HG03575 (cell line): ENCODE results near the gene ZNF326.

Experiments used
- ATAC-seq: cut with Tn5 transposase; IDR thresholded peaks from one replicate; pipeline ENCODE4 v1.9.1; 2021; ENCODE audit not compliant: unreplicated experiment, insufficient number of reproducible peaks, low FRiP score; ENCODE audit errors: extremely low read depth

Gene ZNF326, protein sequence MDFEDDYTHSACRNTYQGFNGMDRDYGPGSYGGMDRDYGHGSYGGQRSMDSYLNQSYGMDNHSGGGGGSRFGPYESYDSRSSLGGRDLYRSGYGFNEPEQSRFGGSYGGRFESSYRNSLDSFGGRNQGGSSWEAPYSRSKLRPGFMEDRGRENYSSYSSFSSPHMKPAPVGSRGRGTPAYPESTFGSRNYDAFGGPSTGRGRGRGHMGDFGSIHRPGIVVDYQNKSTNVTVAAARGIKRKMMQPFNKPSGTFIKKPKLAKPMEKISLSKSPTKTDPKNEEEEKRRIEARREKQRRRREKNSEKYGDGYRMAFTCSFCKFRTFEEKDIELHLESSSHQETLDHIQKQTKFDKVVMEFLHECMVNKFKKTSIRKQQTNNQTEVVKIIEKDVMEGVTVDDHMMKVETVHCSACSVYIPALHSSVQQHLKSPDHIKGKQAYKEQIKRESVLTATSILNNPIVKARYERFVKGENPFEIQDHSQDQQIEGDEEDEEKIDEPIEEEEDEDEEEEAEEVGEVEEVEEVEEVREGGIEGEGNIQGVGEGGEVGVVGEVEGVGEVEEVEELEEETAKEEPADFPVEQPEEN

DNA sequence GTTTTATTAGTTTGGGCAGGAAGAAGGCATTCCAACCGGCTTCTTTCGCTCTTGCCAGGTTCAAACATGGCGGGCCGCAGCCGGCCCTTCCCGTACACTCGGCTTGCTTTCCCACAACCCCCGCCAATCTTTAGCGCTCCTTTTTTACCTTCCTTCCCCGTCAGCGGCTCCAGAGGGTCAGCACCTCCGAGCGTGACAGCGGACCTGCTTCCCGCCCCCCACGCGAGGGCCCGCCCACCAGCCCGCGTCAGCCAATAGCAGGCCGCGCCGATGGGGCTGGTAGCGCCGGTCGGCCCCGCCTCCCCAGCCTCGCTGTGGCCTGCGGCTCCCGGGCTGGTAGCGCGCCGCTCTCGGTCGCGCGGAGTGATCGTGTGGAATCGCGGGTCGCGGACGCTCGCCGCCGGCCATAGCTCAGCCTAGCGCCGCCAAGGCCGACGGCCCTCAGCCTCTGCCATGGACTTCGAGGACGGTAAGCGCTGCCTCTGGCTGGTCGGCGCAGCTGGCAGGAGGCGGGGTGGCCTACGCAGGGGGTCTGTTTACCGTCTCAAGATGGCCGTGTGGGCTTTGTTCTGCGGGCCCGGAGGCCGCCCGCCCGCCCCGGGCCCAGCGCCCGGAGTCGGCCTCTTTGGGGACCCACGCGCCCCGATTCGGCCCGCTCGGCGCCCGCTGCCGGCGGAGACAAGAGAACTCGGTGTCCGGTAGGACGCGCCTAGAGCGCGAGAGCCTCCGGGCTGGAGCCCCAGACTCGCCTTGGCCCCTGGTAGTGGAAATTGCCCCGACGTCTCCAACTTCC is at the start of gene ZNF326:
ZNF326 (plus strand) TSS at position 306 of the 793 bp plus-strand sequence; CDS start at position 454, 148 bp downstream.
- ATAC-seq: peak; percentile 62

DNA sequence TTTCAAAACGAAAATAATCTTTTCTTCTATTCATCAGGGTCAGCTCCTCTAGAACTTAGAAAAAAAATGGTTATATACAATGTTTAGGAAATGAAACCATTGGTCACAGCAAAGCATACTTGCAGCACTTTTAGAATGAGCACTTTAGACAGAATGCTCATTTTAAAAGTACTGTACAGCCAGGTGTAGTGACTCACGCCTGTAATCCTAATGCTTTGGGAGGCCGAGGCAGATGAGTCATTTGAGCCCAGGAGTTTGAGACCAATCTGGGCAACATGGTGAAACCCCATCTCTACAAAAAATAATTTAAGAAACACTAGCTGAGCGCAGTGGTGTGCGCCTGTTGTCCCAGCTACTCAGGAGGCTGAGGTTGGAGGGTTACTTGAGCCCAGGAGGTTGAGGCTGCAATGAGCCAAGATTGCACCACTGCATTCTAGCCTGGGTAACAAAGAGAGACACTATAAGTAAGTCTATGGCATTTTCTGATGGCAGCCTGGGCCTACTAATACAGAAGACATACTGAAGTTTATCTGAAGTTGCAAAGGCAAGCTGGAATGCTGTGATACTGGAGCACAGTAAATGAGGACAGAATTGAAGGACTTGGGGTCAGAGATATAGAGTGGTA is 48.9 kb upstream of the ZNF326 start:
- peak; percentile 82 for ATAC-seq

DNA sequence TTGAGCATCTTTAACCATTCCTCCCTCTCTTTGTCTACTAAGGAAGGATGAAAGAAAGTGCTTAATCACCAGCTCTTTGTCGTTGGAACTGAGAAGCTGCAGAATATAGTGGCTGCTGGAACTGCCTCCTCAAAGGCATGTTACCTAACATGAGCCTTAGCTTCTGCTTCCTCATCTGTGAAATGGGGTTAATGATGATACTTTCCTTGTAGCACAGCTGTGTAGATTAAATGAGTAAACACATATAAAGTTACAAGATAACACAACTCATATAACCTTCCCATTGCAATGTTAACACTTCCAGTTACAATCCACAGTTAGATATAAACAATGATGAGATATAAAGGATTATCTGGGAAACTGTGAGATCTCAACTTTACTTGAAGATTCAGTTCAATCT is 48.4 kb upstream of the ZNF326 start:
- no peak for ATAC-seq

DNA sequence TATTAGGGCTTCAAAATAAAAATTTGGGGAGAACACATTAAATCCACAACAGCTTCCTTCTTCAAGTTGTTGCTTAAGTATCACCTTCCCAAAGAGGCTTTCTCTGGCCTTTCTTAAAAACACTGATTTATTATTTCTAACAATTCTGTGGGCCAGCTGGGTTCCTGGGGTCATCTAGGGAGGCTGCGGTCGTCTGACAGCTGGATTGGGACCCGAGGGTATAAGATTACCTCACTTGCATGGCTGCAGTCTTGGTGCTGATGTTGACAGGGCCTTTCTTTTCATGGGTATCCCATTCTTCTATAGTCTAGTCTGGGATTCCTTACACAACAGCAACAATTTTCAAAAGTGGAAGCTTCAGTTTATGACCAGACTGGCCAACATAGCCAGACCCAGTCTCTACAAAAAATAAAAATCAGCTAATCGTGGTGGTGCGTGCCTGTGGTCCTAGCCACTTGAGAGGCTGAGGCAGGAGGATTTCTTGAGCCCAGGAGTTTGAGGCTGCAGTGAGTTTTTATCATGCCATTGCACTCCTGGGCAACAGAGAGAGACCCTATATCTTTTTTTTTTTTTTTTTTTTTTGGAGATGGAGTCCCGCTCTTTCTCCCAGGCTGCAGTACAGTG is 46.1 kb upstream of the ZNF326 start:
- no peak for ATAC-seq

DNA sequence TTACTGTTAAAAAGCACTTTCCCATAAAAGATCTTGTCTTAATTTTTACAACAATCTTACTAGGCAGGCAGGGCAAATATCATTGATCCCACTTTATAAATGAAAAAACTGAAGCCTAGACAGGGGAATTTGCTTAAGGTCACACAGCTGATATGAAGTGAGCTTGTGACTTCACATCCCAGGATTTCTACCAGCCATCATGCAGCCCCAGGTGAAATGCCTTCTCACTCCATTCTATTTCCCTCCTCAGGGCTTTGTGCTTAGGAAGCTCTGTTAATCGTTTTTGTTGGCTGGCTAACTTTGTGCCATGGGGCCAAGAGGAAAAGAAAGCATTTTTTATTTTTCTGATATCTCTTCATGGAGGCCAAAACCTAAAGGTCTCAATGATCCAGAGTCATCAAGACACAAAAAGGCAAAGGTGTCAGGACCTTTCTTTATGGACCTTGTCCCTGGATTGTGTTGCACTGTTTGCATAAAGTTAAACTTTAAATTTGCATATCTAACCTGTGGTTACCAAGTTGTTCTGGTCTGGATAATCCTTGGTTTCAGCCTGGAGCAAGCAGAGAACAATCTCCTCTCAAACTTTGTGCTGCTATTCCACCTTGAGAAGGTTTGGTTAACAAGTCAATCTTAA is 44.8 kb upstream of the ZNF326 start:
- ATAC-seq: no peak

DNA sequence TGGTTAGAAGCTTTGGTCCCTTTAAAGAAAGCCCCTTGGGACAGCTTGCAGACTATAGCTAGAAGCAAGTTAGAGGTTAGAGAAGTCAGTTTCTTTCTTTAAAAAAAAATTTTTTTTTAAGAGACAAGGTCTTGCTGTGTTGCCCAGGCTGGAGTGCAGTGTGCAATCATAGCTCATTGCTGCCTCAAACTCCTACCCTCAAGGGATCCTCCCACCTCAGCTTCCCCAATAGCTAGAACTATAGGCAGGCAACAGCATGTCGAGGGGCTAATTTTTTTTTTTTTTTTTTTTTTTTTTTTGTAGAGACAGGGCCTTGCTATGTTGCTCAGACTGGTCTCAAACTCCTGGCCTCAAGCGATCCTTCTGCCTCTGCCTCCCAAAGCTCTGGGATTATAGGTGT is 44.2 kb upstream of the ZNF326 start:
- no peak for ATAC-seq

DNA sequence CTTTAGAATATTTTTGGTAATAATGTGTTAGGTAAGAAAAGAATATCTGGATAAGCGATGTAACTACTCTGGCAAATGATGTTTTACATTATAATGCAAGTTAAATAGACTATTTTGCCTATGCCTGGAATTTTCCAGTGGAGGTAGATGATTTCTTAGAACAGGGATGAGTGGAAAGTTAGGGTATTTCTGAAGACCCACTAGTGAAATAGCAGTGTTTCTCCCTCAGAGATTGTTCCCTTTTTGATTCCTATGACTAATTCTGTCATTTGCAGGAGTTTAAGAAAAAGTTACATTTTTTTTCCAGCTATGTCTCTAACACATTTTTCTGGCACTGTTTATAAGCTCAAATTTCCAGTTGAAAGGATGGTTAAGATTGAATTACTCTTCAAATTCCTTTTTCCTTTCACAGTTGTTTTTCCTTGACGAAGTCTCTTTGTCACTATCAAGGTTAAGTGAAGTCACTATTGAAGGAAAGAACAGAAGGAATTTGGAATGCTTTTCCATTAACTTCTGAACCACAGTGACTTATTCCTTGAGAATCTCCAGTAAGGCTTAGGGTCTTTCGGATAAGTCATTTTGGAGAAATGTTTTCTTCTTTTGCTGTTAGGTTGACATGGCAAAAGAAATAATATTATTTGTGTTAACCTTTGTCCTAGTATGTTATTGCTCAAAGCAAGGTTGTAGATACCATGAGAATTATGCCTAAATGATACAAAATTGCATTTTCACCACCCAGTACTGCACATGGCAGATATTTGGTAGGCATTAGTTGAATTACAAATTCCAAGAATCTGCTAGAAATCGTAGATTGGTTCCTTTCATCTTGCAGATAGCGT is 42.9 kb upstream of the ZNF326 start:
- ATAC-seq: no peak

DNA sequence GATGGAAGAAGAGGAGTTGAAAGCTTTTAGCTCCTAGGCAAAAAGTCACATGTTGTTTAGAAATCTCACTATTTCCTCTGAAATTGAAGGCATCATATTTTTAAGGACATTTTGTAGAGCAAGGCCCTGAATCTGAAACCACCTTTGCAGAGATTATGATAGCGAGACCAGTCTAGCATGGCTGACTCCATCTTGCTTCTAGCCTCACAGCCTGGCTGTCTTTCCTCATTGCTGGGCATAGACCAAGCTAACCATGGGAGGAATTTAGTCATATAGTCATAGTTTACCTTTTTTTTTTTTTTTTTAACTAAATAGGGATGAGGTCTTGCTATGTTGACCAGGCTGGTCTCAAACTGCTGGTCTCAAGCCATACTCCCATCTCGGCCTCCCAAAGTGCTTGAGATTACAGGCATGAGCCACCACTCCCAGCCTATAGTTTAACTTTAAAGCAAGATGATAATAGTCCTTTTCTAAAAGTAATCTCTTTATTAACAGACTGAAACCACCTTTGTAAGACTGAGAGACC is 42.2 kb upstream of the ZNF326 start:
- ATAC-seq: no peak

DNA sequence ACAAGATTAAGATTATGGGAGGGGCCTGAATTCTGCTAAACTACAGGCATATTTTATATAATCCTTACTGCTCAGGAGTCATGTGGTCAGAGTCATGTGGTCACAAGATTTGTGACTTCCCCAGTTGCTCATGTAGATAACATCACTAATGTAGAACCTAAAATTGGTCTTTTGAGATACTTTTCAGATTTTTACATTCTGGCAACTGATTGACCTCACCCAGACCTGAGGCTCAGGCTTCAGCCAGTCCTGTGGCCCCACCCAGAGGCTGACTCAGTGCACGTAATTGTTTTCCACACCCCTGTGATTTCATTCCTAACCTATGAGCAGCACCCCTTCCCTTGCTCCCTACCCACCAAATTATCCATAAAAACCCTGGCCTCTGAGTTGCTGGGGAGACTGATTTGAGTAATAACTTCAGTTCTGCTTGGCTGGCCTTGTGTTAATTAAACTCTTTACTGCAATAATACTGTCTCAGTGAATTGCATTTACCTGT is 41.7 kb upstream of the ZNF326 start:
- ATAC-seq: peak; percentile 44

DNA sequence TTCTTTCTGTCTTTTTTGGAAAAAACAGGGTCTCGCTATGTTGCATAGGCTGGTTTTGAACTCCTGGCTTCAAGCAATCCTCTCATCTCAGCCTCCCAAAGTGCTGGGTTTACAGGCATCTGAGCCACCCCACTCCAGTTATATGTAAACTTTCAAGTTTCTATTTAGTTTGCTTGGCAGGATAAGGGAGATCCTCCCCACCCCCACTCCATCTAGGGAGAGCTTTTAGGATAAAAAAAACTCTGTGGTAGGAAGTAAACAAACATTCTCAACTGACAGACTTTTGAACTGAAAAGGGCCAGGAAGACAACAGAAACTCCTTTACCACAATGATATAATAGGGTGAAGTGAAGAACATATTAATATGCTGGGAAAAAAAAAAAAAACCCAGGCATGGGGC is 41.0 kb upstream of the ZNF326 start:
- no peak for ATAC-seq

DNA sequence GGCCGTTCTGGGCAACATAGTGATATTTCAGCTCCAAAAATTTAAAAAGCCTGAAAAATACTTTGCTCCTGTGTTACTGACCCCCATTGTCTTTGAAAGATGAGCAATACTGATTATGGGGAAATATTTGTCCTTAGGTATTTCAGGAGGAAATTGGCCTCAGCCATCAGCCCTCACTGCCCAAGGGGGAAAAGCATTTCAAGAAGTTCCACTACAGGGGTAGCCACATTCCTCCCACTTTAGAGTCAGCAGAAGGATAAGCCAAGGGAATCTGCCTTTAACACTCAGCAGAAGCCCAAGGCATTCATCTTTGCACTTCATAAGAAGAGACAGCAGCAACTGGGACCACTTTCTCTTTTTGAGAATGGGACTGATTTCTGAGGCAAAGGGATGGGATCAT is 40.5 kb upstream of the ZNF326 start:
- ATAC-seq: no peak

DNA sequence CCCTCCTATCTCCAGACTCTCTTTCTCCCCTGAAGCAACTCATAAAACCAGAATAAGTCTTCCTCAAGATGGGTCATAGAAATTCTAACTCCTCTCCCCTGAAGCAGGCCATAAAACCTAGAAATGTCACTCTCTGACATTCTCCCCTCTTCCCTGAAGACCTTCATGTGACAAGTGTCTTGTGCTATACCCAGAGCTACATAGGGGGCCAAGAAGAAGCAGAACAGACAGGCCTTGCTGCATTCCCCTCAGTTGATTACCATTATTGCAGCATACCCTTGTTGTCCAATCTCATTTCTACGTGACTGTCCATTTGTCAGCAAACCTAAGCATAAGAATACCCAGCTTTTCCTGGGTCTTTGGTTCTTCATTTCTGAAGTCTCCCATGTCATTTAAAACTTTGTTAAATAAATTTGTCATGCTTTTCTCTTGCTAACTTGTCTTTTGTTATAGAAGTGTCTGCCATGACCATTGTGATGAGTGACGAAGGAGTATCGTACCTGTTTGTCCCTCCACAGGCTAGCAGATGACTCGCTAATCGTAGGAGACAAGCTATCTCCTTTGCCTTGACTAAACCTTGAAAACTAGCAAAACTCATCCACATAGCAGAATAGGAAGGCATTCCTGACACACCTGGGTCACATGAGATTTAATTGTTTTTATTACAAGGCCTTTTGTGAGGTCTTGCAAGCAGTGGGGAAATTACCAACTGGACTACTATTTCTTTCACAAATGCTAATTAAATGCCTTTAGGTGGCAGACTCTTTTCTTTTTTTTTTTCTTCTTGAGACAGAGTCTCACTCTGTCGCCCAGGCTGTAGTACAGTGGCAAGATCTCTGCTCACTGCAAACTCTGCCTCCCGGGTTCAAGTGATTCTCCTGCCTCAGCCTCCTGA is 39.4 kb upstream of the ZNF326 start:
- no peak for ATAC-seq

DNA sequence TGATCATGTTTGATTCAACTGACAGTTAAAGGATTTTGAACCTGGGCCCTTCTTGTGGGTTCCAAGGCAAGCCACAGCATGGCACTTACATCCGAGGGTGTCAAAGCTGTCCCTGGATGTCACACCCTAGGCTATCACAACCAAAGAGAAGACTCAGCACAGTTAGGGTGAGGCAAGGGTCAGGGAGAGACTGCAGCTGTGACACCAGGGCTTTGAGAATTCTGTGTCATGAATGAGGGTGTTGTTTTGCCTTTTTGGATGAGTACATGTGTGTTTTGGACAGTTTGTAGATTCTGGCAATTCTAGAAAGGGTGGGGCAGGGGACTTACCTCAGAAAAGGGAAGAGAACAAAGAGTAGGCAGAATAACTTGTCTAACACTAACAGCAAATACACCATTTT is 37.8 kb upstream of the ZNF326 start:
- ATAC-seq: no peak

DNA sequence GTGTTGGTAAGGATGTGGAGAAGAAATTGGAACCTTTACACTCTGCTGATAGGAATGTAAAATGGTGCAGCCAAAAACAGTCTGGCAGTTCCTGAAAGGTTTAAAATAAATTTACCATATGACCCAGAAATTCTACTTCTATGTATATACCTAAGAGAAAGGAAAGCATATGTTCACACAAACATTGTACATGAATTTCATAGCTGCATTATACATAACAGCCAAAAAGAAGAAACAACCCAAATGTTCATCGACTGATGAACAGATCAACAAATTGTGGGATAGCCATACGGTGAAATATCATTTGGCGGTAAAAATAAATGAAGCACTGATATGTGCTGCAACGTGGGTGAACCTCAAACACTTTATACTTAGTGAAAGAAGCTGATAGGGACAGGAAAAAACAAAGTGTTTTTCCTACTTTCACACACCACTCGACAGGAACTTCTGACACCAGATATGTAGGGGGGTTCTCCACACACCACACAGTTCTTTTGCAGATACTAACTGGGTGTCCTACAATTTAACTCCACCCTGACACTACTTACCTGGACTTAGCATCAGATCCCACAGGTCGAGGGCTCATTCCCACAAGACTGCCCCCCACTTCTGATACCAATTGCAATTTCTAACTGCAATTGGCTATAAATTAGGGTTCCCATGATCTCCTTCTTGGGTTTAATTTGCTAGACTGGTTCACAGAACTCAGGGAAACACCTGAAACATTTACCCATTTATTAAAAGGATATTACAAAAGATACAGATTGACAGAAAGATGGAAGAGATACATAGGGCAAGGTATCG is 35.9 kb upstream of the ZNF326 start:
- no peak for ATAC-seq

DNA sequence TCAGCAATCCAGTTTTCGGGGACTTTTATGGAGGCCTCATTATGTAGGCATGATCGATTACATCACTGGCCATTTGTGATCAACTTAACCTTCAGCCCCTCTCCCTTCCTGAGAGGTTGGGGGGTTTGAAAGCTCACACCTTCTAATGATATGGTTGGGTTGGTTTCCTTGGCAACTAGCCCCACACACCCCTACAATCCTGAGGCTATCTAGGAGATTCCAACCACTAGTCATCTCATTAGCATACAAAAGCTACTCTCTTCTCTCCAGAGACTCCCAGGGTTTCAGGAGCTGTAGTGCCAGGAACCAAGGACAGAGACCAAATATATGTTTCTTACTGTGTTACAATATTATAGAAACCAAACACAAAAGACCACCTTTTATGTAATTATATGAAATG is 35.2 kb upstream of the ZNF326 start:
- no peak for ATAC-seq
